Measurements from ENCODE around the gene FURIN. TPM values are rescaled to one million over a fixed set of nuclear protein-coding genes. Genes with fewer than 3 reads are reported as not detected.

The FURIN gene
- total and polyA plus RNA-seq, 9 of the 15 experiments (the other 6 are each of a cell fraction or from before 2014, with no cell fraction given) = 0.92 to 99.9 (median 34.8) TPM

GRCh38 chr15:90869601-90870353, 1.4 kb downstream of the FURIN start (continued):
- TF ChIP-seq E2F8 (IDR thresholded peaks at IDR 0.05; ENCODE audit: low read depth, partially characterized antibody) (no peak), SMC3 (conservative IDR thresholded peaks at IDR 0.05; ENCODE audit: insufficient read depth, low read depth, low read length) (no peak), ZNF551 (CRISPR knock-in tag; IDR thresholded peaks at IDR 0.05) (no peak), THRB (CRISPR knock-in tag; conservative IDR thresholded peaks at IDR 0.05) (0 out of 2 replicates have a peak, but pooled peaks have one; percentile 34), ZNF644 (tag; IDR thresholded peaks at IDR 0.05; ENCODE audit: low read depth) (0 out of 2 replicates have a peak, but pooled peaks have one; percentile 60), ZFX (CRISPR knock-in tag; IDR thresholded peaks at IDR 0.05) (0 out of 2 replicates have a peak, but pooled peaks have one; percentile 2), CSDE1 (IDR thresholded peaks at IDR 0.05) (no peak), NONO (IDR thresholded peaks at IDR 0.05; ENCODE audit: low read depth in 2 of 2, low read length in 1 of 2) (0 out of 4 replicates have a peak, but pooled peaks of 1 of the 2 experiments have one; percentile 33), RBM17 (IDR thresholded peaks at IDR 0.05; ENCODE audit: borderline replicate concordance, low read depth, low read length) (no peak), ZNF655 (CRISPR knock-in tag; IDR thresholded peaks at IDR 0.05) (no peak), BMI1 (IDR thresholded peaks at IDR 0.05; ENCODE audit: low read length) (no peak), PRPF4 (IDR thresholded peaks at IDR 0.05; ENCODE audit: insufficient read depth, low read depth, low read length, poor library complexity, severe bottlenecking) (no peak), STAG1 (CRISPR knock-in tag; IDR thresholded peaks at IDR 0.05; ENCODE audit: borderline replicate concordance) (no peak), ARID1B (IDR thresholded peaks at IDR 0.05) (peak; percentile 42), RCOR1 (IDR thresholded peaks at IDR 0.05; ENCODE audit: borderline replicate concordance in 1 of 2, low read depth in 2 of 2, low read length in 2 of 2) (peak in 1 of 2 experiments; percentile 39; a peak in 1 of 4 replicates), PHF8 (IDR thresholded peaks at IDR 0.05; ENCODE audit: borderline replicate concordance, low read length) (peak; percentile 27; the same call in 1 of the 2 replicates), MAZ (CRISPR knock-in tag; conservative IDR thresholded peaks at IDR 0.05 in 1 of 2, IDR thresholded peaks at IDR 0.05 in 1 of 2) (peak; percentile 67 to 68), HOMEZ (CRISPR knock-in tag; IDR thresholded peaks at IDR 0.05) (no peak), HDAC6 (IDR thresholded peaks at IDR 0.05; ENCODE audit: low read depth, low read length) (no peak)

All from K562 (cell line).